Spleen (tissue), 7 donors: Measurements from ENCODE around the gene CX3CR1.

ENCODE experiments used
- CTCF ChIP-seq, 11 experiments: fragments of 200-600 bp in 7 of 11; fragments of 450-650 bp in 4 of 11; sonication (generic) in 4 of 11; IDR thresholded peaks in 8 of 11; conservative IDR thresholded peaks in 3 of 11; 1 replicate in 7 of 11; 2 replicates in 4 of 11; pipeline versions ENCODE4 v1.4.0 to v1.8.0; 2016 to 2021; ENCODE audit warnings: antibody characterized with exemption in 11 of 11, inconsistent platforms in 4 of 11, mild to moderate bottlenecking in 1 of 11
- POLR2A ChIP-seq, 3 donors: fragments of 450-650 bp; IDR thresholded peaks; one replicate each; pipeline ENCODE4 v1.5.1; 2017; ENCODE audit warnings: antibody characterized with exemption in 3 of 3, mild to moderate bottlenecking in 1 of 3
- donor health status: DM: no; HTN: no; CAD: no; lungs with moderate emphysema.
- donor health status: DM: no; HTN: no; CAD: no.
- donor health status: DM: no; HTN: no; CAD: no.

DNA sequence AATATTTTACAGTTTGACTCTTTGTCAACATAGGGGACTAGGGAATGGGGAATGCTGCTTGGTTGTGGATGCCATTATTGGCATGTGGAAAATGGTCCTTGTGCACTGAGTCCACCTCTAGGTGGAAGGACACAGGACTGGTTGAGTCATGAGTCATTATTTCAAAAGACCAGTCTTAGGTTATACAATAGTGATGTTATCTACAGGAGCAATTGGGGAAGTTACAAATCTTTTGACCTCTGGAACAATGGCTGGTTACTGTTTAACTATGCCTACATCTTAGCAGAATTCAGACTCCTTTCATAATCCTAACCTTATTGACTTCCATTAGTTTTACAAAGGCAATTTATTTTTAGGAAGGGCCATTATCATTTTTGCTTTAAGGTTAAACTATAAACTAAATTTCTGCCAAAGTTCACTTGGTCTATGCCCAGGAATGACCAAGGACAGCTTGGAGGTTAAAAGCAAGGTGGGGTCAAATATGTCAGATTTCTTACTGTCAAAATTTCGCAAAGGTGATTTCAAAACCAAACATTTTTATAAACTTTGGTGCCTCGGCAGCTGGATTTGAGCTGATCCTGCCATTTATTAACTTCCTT lies 37.8 kb upstream of the CX3CR1 start:
- no peak for TF ChIP-seq CTCF (IDR thresholded peaks at IDR 0.05 in 8 of 11, conservative IDR thresholded peaks at IDR 0.05 in 3 of 11)
- no peak for TF ChIP-seq POLR2A (IDR thresholded peaks at IDR 0.05)
